ENCODE measurements around the gene TDRD9. TPM values are rescaled to one million over a fixed set of nuclear protein-coding genes. Genes with fewer than 3 reads are reported as not detected.
A peak's percentile ranks its signal among the peaks of the same experiment; 100 is the strongest.
"Not testable (repeated sequence)": the region's sequence is repeated elsewhere in the genome, so short reads cannot be mapped to it uniquely, and the experiment has no call there.

TDRD9 gene
- total RNA-seq, 1 donor from 2014 or later, result not detected

- DNase-seq (ENCODE audit: extremely low spot score, unreplicated experiment), result no peak
- Mint-ChIP-seq H3K9me3 (no peaks in the 10 kb centered on the region), H3K4me3 (no peak overlapping the region), H3K27me3 (peaks cover 4% of the 10 kb centered on the region), H3K4me1 (ENCODE audit: unreplicated experiment) (no peaks in the 10 kb centered on the region), H3K36me3 (no peaks in the 10 kb centered on the region), H3K27ac (no peak overlapping the region)
- no peak for TF ChIP-seq CTCF (conservative IDR thresholded peaks at IDR 0.05)
These were observed 38.4 kb downstream of the TDRD9 start for GRCh38 chr14:103966631-103967030.

GRCh38 chr14:103969961-103970360, 41.7 kb downstream of the TDRD9 start:
- Mint-ChIP-seq H3K4me1 (ENCODE audit: unreplicated experiment) (no peaks in the 10 kb centered on the region), H3K9me3 (no peaks in the 10 kb centered on the region), H3K4me3 (no peak overlapping the region), H3K27ac (no peak overlapping the region), H3K36me3 (no peaks in the 10 kb centered on the region), H3K27me3 (no peaks in the 10 kb centered on the region)
- no peak for TF ChIP-seq CTCF (conservative IDR thresholded peaks at IDR 0.05)
- no peak for DNase-seq (ENCODE audit: extremely low spot score, unreplicated experiment)

- peaks cover 6% of the 10 kb centered on the region for H3K27me3 Mint-ChIP-seq
- no peaks in the 10 kb centered on the region for H3K9me3 Mint-ChIP-seq
These were observed 45.1 kb downstream of the TDRD9 start for GRCh38 chr14:103973354-103973753.

GRCh38 chr14:103974575-103974974, 46.3 kb downstream of the TDRD9 start:
- H3K4me3 Mint-ChIP-seq, result no peak overlapping the region
- no peaks in the 10 kb centered on the region for H3K9me3 Mint-ChIP-seq
- H3K36me3 Mint-ChIP-seq, result no peaks in the 10 kb centered on the region
- peaks cover 6% of the 10 kb centered on the region for H3K27me3 Mint-ChIP-seq
- no peak overlapping the region for H3K27ac Mint-ChIP-seq
- DNase-seq (ENCODE audit: extremely low spot score, unreplicated experiment), result no peak
- TF ChIP-seq CTCF (conservative IDR thresholded peaks at IDR 0.05), result no peak
- H3K4me1 Mint-ChIP-seq (ENCODE audit: unreplicated experiment), result no peaks in the 10 kb centered on the region

More at GRCh38 chr14:103973354-103973753, 45.1 kb downstream of the TDRD9 start:
- Mint-ChIP-seq H3K4me3 (no peak overlapping the region), H3K36me3 (no peaks in the 10 kb centered on the region), H3K4me1 (ENCODE audit: unreplicated experiment) (no peaks in the 10 kb centered on the region), H3K27ac (no peak overlapping the region)
- DNase-seq (ENCODE audit: extremely low spot score, unreplicated experiment), result no peak
- TF ChIP-seq CTCF (conservative IDR thresholded peaks at IDR 0.05), result no peak

- not testable (repeated sequence) for H3K9me3 Mint-ChIP-seq; DNase-seq (ENCODE audit: extremely low spot score, unreplicated experiment); H3K27ac Mint-ChIP-seq; H3K4me3 Mint-ChIP-seq; H3K36me3 Mint-ChIP-seq; H3K4me1 Mint-ChIP-seq (ENCODE audit: unreplicated experiment)
- peak; percentile 75 for TF ChIP-seq CTCF (conservative IDR thresholded peaks at IDR 0.05)
- peaks cover 26% of the 10 kb centered on the region for H3K27me3 Mint-ChIP-seq
These were observed 52.5 kb downstream of the TDRD9 start for GRCh38 chr14:103980623-103981238.

All from type B pancreatic cell (in vitro differentiated cells).